Esophagus squamous epithelium (tissue), 5 donors: ENCODE measurements around the gene MPPE1. TPM values are rescaled to one million over a fixed set of nuclear protein-coding genes. Genes with fewer than 3 reads are reported as not detected.

ENCODE experiments used
- DNase-seq: peaks from one replicate; lab custom pipeline; 2025; lab: John Stamatoyannopoulos, UW
- H3K27ac ChIP-seq, 4 donors: fragments of 200-600 bp; sonication (generic); one replicate each; pipeline ENCODE4 v1.5.1; 2016 to 2019; ENCODE audit warnings: mild to moderate bottlenecking in 1 of 4
- H3K27me3 ChIP-seq, 4 donors: fragments of 200-600 bp; sonication (generic); 1 replicate in 3 of 4; 2 replicates in 1 of 4; pipeline versions ENCODE4 v1.5.1 to v1.6.0; 2017 to 2021; ENCODE audit warnings: antibody characterized with exemption in 1 of 4
- H3K36me3 ChIP-seq, 3 donors: fragments of 200-600 bp; sonication (generic); one replicate each; pipeline ENCODE4 v1.5.1; 2016 to 2019
- H3K4me1 ChIP-seq, 3 donors: fragments of 200-600 bp; sonication (generic); one replicate each; pipeline ENCODE4 v1.5.1; 2017 to 2019
- H3K4me3 ChIP-seq, 4 donors: fragments of 200-600 bp; sonication (generic); 1 replicate in 3 of 4; 2 replicates in 1 of 4; pipeline ENCODE4 v1.5.1; 2016 to 2019; ENCODE audit warnings: mild to moderate bottlenecking in 2 of 4, moderate library complexity in 1 of 4
- H3K9me3 ChIP-seq, 3 donors: fragments of 200-600 bp; sonication (generic); one replicate each; pipeline ENCODE4 v1.5.1; 2016 to 2019
- CTCF ChIP-seq, 6 experiments: fragments of 450-650 bp in 4 of 6; fragments of 200-600 bp in 2 of 6; sonication (generic) in 2 of 6; IDR thresholded peaks; one replicate each; pipeline ENCODE4 v1.5.1; 2016 to 2019; ENCODE audit warnings: antibody characterized with exemption in 6 of 6, mild to moderate bottlenecking in 4 of 6, moderate library complexity in 4 of 6
- POLR2A ChIP-seq, 4 donors: fragments of 450-650 bp; IDR thresholded peaks; one replicate each; pipeline ENCODE4 v1.6.1; 2017; ENCODE audit warnings: antibody characterized with exemption in 4 of 4, mild to moderate bottlenecking in 4 of 4, moderate library complexity in 3 of 4
- WGBS, 2 donors: methylation state at CpG; one replicate each; pipeline ENCODE4 v1.1.5; 2018; 5-methylcytosine and 5-hydroxymethylcytosine counted together
- intact Hi-C: fragments of 100-400 bp; cut with DNase I; formaldehyde crosslinking; loops from one replicate; pipeline ENCODE4 v1.15.0; 2022
- total RNA-seq, 4 donors: library from RNA; depleted of rRNA; stranded (reverse); fragments of >200 nt; gene quantifications; one replicate each; pipeline ENCODE4 v1.1.0, GENCODE V29; 2016
- donor health status: DM: yes; HTN: yes; CAD: no.

Gene MPPE1
- total RNA-seq, 4 donors from 2014 or later, result 13.9 to 22.4 (median 15.6) TPM

- WGBS, 2 donors, result 89 to 92% methylated on average over 8 of the region's 8 CpGs
- Histone ChIP-seq H3K36me3 (peaks cover 0 to 32% (median 0%) of the 10 kb centered on the region in 3 donors), H3K9me3 (no peaks in the 10 kb centered on the region), H3K27ac (no peak overlapping the region), H3K4me1 (peaks cover 0 to 7% (median 0%) of the 10 kb centered on the region in 3 donors), H3K4me3 (no peak overlapping the region), H3K27me3 (no peaks in the 10 kb centered on the region)
- DNase-seq, result no peak
- TF ChIP-seq POLR2A (IDR thresholded peaks at IDR 0.05) (no peak), CTCF (IDR thresholded peaks at IDR 0.05) (no peak)
- intact Hi-C loops, result no loop called here
These were observed 39.9 kb downstream of the MPPE1 start for GRCh38 chr18:11868230-11868629.

- intact Hi-C loops, result no loop called here
These were observed 41.4 kb downstream of the MPPE1 start for GRCh38 chr18:11866764-11867163.

DNA sequence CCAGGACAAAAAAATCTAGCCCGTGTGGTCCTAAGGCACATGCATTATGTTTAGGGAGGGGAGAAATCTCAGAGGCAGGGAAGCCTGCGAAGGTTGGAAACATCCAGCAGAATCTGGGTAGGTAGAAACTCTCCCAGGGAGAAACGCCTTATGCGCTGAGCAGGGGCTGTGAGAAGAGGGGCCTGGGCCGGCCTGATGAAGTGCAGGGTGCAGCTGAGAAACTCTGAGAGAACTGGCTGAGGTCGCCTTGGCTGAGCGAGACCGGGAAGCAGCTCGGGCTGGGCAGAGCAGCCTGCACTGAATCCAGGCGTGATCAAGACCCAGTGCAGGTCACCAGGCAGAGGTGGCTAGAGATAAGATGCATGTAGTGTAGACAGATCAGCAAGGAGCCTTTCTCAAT lies 41.8 kb downstream of the MPPE1 start:
- H3K27me3 ChIP-seq, result no peaks in the 10 kb centered on the region
- H3K27ac ChIP-seq, result no peak overlapping the region
- no peaks in the 10 kb centered on the region for H3K9me3 ChIP-seq
- no peak for TF ChIP-seq CTCF (IDR thresholded peaks at IDR 0.05)
- no peak for TF ChIP-seq POLR2A (IDR thresholded peaks at IDR 0.05)
- intact Hi-C loops, result no loop called here
- DNase-seq, result no peak
- 72 to 95% methylated on average over 10 of the region's 10 CpGs for WGBS, 2 donors
- peaks cover 0 to 2% (median 0%) of the 10 kb centered on the region in 3 donors for H3K4me1 ChIP-seq
- H3K36me3 ChIP-seq, result peaks cover 0 to 28% (median 0%) of the 10 kb centered on the region in 3 donors
- H3K4me3 ChIP-seq, result no peak overlapping the region

More at GRCh38 chr18:11866764-11867163, 41.4 kb downstream of the MPPE1 start:
- Histone ChIP-seq H3K4me1 (peaks cover 0 to 6% (median 0%) of the 10 kb centered on the region in 3 donors), H3K27me3 (no peaks in the 10 kb centered on the region), H3K9me3 (no peaks in the 10 kb centered on the region), H3K36me3 (peaks cover 0 to 28% (median 0%) of the 10 kb centered on the region in 3 donors), H3K27ac (no peak overlapping the region), H3K4me3 (no peak overlapping the region)
- 44 to 67% methylated on average over 3 to 4 of the region's 5 CpGs for WGBS, 2 donors
- TF ChIP-seq POLR2A (IDR thresholded peaks at IDR 0.05) (no peak), CTCF (IDR thresholded peaks at IDR 0.05) (no peak)
- DNase-seq, result no peak

DNA sequence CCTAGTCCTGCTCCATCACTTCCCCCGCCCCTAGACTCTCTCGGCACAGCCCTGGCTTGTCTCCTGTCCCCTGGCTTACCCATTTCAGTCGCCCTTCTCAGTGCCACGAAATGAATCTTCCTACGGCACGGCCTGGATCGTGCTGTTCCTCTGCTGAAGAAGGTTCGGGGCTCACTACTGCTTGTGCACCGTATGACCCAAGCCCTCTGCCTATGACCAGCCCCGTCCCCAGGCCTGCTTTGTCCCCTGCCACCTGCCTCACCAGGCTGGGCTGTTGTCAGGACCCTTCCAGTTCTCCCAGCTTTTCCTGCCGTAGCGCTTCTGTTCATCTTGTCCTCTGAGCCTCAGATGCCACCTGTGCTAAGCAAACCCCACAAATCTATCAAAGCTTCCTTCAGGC lies 43.0 kb downstream of the MPPE1 start:
- Histone ChIP-seq H3K4me1 (peaks cover 0 to 3% (median 0%) of the 10 kb centered on the region in 3 donors), H3K4me3 (no peak overlapping the region), H3K27ac (no peak overlapping the region), H3K9me3 (no peaks in the 10 kb centered on the region), H3K27me3 (no peaks in the 10 kb centered on the region), H3K36me3 (peaks cover 0 to 28% (median 0%) of the 10 kb centered on the region in 3 donors)
- intact Hi-C loops, result no loop called here
- no peak for TF ChIP-seq POLR2A (IDR thresholded peaks at IDR 0.05)
- TF ChIP-seq CTCF (IDR thresholded peaks at IDR 0.05), result no peak
- DNase-seq, result no peak
- WGBS, 2 donors, result 90 to 92% methylated on average over 11 to 12 of the region's 12 CpGs

- no peak overlapping the region for H3K27ac ChIP-seq
- DNase-seq, result no peak
- H3K4me1 ChIP-seq, result peaks cover 0 to 9% (median 2%) of the 10 kb centered on the region in 3 donors
- intact Hi-C loops, result no loop called here
- peaks cover 0 to 22% (median 0%) of the 10 kb centered on the region in 3 donors for H3K36me3 ChIP-seq
- no peaks in the 10 kb centered on the region for H3K27me3 ChIP-seq
- WGBS, 2 donors, result 75 to 86% methylated on average over 1 to 2 of the region's 2 CpGs
- H3K4me3 ChIP-seq, result no peak overlapping the region
- H3K9me3 ChIP-seq, result no peaks in the 10 kb centered on the region
- TF ChIP-seq POLR2A (IDR thresholded peaks at IDR 0.05) (no peak), CTCF (IDR thresholded peaks at IDR 0.05) (no peak)
These were observed 43.6 kb downstream of the MPPE1 start for GRCh38 chr18:11864471-11864870.
